ENCODE results near the gene RIN1.
"Not testable (repeated sequence)": the region's sequence is repeated elsewhere in the genome, so short reads cannot be mapped to it uniquely, and the experiment has no call there.

RIN1 gene

DNA sequence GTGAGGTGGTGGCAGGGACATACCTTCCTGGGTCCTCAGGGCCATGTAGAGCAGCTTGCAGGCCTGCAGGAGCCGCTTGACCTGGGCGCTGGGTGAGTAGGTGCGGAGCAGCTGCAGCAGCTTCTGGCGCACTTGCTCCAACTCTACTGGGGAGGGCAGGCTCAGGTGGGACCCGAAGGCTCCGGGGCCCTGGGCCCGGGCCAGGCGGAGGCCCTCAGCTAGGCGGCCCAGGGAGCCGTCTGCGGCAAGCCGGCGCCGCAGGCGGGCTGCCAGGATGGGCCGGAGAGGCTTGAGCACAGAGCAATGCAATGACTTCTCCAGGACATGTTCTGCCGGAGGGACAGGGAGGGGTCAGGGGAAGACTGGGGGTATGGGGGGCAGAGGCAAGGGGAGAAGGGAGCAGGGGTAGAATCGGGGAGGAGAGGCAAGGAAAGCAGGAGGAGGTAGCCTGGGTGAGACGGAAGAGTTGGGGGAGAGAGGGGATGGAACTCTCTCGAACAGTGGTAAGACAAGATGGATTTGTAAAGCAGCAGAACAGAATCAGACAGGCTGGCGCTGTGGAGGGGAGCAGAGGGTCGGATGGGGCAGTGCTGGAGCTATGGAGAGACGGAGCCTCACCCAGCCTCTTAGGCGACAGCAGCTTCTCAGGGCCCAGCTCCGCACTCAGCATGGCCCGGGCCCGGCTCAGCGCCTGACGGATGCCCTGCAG is 2.2 kb downstream of the RIN1 start:
- no peak for DNase-seq

DNA sequence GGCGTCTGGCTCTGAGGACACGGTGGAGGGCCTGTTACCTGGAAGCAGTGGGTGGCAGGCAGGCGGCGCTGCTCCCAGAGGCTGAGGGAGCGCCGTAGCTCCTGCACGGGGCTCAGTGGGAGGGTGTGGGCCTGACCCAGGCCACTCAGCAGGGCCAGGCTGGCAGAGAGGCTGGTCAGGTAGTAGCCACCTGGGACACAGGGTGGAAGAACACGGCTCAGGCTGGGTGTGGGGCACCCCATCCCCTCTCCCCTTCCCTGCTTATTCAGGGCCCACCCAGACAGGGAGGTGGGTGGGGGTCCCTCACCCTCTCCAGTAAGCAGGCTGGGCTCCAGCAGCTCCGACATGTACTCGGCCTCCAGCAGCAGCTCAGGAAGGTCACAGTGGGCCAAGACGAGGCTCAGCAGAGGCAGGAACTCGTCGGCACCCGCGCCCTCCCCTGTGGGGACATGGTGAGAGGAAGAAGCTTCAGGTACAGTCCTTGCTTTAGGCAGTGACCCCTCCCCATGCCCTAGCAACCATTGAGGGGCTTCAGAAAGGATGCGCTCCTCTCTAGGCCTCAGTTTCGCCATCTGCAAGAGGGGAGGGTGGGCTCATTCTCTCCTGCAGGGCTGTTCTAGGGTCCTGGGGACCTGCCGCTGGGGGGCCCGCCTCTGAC is 2.9 kb downstream of the RIN1 start:
- DNase-seq: no peak

DNA sequence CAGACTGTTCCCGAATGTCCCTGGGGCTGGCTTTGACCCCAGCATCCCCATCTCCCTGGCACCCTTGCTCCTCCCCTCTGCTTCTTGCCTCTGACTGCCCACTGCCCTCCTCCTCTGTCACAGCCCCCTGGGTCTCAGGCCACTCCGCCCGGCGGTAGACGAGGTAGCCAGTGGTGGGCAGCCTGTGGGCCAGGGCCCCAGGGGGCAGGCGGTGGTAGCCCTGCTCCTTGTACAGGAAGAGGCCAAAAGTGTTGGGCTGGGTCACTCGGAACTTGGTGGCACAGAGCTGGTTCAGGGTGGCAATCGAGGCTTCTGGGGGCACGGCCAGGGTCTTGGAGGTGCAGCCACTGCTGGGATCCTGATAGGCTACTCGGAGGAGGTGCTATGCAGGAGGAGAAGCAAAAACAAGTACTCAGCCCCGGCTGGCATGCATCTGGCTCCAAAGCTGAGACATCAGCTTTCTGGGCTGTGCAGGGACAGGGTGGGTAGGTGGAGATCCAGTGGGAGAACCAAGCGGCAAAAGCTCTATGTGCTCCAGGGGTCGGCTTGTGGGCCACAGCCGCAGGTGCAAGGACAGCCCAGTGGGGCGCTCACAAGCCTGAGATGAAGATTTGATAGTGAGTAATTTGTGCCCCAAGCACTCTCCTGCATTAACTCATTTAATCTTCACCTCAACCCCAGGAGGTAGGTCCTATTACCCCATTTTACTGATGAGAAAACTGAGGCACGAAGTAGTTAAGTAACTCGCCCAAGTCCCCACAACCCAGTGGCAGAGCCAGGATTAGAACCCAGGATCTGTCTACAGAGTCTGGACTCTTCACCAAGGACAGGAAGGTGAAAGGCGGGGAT is 3.6 kb downstream of the RIN1 start:
- DNase-seq: no peak

DNA sequence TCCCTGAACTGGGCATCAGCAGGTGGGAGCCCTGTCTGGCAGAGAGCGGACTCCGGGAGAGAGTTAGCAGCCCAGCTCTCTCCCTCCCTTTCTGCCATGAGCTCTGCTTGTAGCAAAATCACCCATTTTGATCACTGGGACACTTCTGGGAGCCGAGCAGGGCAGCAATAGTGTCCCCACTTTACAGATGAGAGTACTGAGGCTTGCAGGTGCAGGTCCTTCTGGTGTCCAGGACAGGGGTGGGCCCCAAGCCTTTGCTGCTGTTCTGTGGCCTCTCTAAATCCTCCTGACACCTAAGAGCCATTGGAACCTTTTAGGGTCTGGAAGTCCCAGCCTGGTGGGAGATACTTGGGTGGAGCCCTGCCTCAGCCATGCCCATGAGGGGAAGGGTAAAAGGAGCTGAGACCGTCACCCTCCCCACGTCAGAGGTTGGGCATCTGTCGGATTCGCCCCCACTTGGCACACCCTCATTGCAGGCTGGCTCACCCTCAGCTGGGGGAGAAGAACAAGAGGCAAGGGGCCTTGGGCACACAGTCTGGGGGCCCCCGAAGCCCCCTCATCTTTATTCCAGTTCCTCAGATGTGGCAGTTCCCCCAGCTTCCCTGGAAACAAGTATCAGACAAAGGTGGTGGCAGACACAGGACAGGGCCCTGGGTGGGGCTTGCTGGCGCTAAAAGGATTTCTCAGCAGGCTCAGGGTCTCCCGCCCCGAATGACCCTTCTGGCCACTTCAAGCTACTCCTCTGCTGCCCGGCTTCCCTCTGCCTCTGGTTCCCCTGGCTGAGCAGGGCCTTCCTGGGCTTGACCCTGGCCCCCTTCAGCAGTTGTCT is 4.5 kb downstream of the RIN1 start:
- DNase-seq: no peak

DNA sequence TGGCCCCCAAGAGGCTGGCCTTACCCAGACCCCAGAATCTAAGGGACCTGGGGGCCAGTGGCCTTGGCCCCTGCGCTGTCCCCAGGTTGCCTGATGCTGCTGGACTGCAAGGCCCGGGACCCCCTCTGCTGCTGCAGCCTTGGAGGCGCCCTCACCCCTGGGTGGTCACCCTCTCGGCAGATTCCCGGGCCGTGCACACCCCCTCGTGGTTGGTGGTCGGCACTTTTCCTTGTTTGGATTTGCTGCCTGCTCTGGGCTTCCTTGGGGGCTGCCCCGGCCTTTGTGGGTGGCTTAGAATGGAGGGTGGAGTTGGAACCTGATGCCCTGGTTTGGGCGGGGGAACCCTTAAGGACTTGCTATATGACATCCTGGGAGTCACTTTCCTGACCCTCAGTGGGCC is 5.3 kb downstream of the RIN1 start:
- no peak for DNase-seq

DNA sequence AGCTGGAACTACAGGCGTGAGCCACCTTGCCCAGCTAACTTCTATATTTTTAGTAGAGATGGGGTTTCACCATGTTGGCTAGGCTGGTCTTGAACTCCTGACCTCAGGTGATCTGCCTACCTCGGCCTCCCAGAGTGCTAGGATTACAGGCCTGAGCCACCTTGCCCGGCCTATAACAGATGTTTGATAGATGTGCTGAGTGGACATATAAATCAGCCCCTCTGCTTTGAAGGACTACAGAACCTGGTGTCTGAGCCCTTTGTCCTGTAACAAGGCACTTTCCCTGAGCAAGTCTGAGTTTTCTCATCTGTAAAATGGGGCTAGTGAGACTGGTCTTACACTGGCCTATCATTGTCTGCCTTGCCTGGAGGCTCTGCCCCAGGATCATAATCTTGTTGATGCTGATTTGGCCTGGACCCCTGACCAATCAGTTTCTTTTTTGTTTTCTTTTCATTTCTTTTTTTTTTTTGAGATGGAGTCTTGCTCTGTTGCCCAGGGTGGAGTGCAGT is 7.0 kb downstream of the RIN1 start:
- no peak for DNase-seq

DNA sequence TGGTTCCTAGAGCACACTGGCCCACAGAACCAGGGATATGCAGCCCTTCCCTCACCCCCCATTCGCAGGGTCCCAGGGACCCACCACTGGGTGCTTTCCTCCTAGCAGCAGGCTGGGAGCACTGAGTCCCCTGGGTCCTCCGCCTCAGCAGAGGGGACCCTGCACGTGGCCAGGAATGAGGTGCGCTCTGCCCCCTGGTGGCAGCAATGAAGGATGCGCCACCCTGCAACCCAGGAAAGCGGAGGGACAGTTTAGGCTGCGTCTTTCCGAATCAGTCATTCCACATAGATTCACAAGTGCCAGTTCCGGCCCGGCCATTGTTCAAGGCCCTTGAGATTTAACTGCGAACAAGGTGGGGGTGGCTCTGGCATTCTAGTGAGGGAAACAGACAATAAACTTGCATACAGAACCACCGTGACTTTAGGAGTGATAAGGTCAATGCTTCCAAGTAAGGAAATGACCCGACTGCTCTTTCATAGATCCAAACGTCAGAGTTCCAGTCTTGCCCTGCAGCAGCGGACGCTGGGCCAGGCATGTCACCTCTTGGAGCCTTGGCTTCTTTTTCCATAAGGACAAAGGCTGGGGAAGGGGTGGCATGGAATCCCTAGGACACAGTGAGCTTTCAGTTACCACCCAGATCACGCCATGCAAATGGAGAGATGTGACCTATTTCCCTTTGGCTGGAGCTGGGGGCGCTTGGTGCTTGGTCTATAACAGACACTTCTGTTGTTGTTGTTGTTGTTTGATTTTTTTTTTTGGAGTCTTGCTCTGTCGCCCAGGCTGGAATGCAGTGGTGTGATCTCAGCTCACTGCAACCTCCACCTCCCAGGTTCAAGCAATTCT is 7.7 kb downstream of the RIN1 start:
- DNase-seq: peak; percentile 54

DNA sequence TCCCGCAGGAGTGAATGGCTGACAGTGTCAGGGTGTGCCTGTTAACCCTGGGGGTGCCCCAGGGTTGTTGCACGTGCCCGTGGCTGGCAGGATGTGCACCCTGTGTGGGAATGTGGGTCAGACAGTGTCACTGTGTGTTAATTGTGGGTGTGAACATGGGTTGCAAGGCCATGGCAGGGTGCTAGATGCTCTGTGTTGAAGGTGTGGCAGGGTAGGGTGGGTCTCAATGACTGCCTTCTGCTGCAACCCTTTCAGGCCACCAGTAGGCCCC is 8.3 kb downstream of the RIN1 start:
- DNase-seq: no peak

DNA sequence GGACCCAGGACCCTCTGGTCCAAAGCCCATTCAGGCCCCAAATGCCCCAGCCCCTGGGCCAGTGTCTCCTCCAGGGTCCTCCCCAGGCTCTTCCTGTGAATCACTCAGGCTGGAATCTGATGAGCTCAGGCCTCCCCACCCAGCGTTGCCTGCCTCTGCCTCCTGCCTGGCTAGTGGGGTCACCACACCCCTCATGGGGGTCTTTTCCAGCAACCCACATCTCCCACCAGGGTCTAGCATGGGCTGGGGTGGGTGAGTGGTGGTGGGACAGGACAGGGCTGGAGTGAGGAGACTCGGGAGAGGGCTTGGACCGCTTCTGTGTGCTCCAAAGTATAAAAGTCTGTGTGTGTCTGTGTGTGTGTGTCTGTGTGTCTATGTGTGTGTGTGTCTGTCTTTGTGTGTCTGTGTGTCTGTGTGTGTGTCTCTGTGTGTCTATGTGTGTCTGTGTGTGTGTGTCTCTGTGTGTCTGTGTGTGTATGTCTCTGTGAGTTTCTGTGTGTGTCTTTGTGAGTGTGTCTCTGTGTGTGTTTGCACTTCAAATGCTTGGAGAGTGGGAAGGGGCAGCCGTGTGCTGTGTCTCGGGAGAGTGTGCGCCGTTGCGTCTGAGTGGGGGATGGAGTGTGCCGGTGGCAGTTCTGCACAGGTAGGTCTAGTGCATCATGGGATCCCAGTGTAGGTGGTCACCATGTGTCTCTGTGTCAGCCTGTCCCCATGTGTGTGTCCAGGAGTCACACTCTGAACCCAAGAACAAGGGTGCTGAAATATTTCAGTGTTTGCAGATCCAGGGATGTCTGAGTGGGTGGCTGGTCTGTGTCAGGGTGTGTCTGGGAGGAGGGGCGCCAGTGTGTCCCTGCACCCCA is 8.8 kb downstream of the RIN1 start:
- no peak for DNase-seq

DNA sequence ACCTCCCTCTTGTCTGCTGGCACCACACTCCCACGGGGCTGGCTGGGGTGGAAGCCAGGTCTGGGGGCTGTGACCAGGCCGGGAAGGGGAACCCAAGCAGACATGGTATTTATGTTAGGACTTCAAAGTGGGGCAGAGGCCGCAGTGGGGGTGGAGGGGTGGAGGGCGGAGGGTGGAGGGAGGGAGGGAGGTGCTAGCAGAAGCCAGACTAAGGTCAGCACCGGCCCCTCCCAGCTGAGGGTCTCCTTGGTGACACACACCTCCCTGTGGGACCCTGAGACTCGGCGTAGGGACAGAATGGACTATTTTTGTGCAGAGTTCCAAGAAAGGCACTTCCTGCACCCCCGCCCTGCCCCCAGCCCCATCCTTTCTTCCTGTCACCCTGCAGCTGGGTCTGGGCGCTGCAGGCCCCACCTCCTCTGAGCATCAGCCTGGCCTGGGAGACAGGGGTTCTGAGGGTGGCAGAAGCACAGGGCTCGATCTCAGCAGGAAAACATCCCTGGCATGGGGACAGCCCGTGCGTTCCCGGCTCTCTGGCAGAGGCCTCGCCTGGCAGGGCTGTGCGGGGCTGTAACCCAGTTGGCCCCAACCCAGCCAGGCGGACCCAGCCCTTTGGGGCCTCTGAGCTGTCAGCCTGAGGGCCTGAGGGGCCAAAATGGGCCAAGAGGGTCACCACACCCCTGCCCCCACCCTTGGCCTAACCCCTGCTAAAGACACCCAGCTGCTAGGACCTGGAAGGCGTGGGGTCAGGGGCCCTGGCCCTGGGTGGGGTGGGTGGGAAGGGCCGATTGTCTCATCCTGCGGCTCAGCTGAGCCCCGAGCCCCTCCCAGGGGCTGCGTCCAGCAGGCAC is 9.7 kb downstream of the RIN1 start:
- DNase-seq: no peak

DNA sequence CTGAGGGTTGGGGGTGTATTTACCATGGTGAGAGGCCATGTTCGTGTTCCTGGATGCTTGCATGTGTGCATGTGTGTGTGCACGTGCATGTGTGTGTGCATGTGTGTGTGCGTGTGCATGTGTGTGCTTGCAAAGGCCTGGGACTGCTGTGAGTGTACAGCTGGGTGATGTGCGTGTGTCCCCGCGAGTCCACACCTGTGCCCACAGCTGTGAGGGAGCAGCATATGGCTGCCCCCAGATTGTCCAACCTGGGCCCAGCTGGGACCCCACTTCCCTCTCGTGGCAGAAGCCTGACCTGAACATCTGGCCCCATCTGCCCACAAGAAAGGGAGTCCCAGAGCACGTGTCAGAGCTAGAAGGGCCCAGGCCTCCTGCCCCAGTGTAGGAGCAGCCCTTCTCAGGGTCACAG is 11.0 kb downstream of the RIN1 start:
- DNase-seq: no peak

DNA sequence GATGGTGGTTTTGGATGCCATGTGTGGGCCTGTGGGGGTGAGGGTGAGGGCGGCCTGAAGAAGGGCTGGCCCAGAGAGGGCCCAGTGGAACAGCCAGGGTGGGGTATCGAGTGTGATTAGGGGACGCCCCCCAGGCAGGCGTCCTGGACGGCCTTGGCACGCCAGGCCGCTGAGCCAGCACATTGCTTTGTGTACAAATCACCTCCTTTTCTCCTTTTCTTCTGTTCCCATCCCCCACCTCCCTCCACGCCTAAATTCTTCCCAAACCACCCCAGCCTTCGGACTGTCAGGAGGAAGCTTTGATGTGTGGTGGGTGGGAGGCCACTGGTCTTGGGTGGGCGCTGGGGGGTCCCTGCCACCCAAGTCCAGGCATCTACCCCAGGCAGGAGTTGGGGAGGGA is 11.6 kb downstream of the RIN1 start:
- DNase-seq: no peak

DNA sequence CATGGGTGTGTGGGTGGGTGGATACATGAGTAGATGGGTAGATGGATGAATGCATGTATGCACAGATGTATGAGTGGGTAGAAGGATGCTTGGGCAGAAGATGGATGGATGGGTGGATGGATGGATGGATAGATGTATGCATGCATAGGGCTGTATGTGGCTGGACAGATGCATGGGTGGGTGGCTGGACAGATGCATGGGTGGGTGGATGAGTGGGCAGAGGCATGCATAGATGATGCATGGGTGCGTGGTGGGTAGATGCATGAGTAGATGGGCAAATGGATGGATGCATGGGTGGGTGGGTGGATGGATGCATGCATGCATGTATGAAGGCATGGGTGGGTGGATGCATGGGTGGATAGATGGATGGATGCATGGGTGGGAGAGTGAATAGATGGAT is 12.6 kb downstream of the RIN1 start:
- DNase-seq: no peak

DNA sequence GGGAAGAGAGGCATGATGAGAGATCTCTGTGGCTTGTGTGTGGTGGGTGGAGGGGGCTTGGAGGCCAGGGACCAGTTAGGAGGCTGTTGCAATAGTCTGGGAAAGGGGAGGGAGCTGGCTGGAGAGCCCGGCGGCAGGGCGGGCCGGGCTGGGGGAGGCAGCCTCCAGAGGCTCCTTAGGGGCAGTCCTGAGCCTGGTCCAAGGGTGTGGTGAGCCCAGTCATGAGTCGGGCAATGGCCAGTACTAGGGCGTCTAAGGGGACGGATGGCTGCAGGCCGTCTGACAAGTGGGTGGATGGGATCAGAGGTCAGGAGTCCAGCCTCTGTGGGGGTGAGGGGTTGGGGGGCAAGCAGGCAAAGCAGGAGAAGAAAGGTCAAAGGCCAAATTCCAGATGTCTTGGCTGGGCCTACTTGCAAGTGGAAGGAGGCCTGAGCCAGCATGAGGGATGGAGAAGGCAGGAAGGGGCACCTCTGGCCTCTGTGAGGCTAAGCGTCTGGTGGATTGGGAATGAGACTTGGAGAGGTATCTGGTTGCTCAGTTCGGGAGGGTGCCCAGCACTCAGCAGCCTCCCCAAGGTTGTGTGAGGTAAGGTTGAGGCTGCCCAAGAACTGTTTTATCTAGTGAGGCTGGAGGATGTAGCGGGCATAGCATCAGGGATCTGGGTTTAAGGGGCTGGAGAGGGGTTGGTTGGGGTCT is 13.4 kb downstream of the RIN1 start:
- DNase-seq: no peak

DNA sequence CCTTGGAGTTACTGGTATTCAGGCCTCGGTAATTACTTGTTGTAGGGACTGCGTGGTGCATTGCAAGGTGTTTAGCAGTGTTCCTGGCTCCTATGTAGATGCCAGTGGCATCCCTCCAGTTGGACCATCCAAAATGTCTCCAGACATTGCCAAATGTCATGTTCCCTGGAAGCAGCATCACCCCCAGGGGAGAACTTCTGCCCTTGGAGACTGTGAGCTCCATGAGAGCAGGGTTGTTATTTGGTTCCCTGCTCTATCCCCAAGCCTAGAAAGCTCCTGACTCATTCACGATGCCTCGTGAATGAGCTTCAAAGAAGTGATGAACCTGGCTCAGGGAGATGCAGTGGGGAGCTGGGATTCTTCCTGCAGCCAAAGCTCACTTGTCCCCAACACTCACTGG is 14.6 kb downstream of the RIN1 start:
- no peak for DNase-seq

DNA sequence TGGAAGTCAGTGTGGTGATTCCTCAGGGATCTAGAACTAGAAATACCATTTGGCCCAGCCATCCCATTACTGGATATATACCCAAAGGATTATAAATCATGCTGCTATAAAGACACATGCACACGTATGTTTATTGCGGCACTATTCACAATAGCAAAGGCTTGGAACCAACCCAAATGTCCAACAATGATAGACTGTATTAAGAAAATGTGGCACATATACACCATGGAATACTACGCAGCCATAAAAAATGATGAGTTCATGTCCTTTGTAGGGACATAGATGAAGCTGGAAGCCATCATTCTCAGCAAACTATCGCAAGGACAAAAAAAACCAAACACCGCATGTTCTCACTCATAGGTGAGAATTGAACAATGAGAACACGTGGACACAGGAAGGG is 15.5 kb downstream of the RIN1 start:
- not testable (repeated sequence) for DNase-seq

DNA sequence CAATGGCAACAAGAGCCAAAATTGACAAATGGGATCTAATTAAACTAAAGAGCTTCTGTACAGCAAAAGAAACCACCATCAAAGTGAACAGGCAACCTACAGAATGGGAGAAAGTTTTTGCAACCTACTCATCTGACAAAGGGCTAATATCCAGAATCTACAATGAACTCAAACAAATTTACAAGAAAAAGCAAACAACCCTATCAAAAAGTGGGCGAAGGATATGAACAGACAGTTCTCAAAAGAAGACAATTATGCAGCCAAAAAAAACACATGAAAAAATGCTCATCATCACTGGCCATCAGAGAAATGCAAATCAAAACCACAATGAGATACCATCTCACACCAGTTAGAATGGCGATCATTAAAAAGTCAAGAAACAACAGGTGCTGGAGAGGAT is 15.9 kb downstream of the RIN1 start:
- DNase-seq: not testable (repeated sequence)

DNA sequence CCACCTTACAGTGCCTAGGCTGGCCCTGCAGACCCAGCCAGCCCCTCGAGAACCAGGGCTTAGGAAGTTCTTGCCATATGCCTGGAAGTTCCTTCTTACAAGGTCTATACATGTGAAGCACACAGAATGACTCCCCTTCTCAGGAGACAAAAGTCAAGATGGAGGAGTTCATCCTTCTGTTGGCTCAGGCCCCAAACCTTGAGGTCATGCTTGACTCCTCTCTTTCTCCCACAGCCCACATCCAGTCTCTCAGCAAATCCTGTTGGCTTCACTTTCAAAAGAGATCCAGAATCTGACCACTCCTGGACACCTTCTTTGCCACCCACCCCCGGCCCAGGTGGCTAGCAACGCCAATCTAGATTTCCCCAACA is 17.6 kb downstream of the RIN1 start:
- no peak for DNase-seq

Measured in DMS153 (cell line).